B cell (primary cell): ENCODE data around the gene RNF220. TPM values are rescaled to one million over a fixed set of nuclear protein-coding genes. Genes with fewer than 3 reads are reported as not detected.
A peak's percentile ranks its signal among the peaks of the same experiment; 100 is the strongest.

Source experiments
- ATAC-seq: fragments of 200-7000 bp; cut with Tn5 transposase; one replicate; pipeline ENCODE4 v1.10.0; 2021; ENCODE audit warnings: low read depth, mild to moderate bottlenecking, moderate number of reproducible peaks, moderate library complexity
- CTCF ChIA-PET: fragments of 350-600 bp; sonication (Branson Sonifier 250); formaldehyde crosslinking; loops from one replicate; lab custom pipeline; 2021; ENCODE audit warnings: antibody characterized with exemption, inconsistent platforms; lab: Charles Lee
- POLR2A ChIA-PET: fragments of 350-600 bp; sonication (Branson Sonifier 250); formaldehyde crosslinking; loops from one replicate; lab custom pipeline; 2021; ENCODE audit warnings: antibody characterized with exemption; lab: Charles Lee
- DNase-seq: peaks from one replicate; pipeline ENCODE4 v3.0.0; 2013
- H2AFZ ChIP-seq: 2 replicates; pipeline ENCODE4 v1.6.1; 2012; ENCODE audit warnings: mild to moderate bottlenecking, low read depth, low read length; ENCODE audit not compliant: insufficient read depth, poor library complexity, severe bottlenecking
- H3K27ac ChIP-seq, 2 donors: 1 replicate in 1 of 2; 2 replicates in 1 of 2; pipeline ENCODE4 v1.5.1; 2012 to 2013; ENCODE audit warnings: low read length in 2 of 2, mild to moderate bottlenecking in 2 of 2, moderate library complexity in 1 of 2
- H3K27me3 ChIP-seq, 4 experiments: fragments of 200-600 bp in 1 of 4; sonication (generic) in 1 of 4; replicated peaks in 1 of 4; 1 replicate in 2 of 4; 2 replicates in 2 of 4; pipeline versions ENCODE4 v1.6.1 to v1.7.0; 2013 to 2016; ENCODE audit warnings: low read length in 3 of 4, mild to moderate bottlenecking in 2 of 4, mixed read lengths in 1 of 4, moderate library complexity in 1 of 4; ENCODE audit not compliant: insufficient read depth in 4 of 4, control insufficient read depth in 3 of 4; ENCODE audit errors: control extremely low read depth in 1 of 4
- H3K36me3 ChIP-seq, 2 experiments: replicated peaks in 1 of 2; 1 replicate in 1 of 2; 2 replicates in 1 of 2; pipeline versions ENCODE4 v1.6.1 to v1.7.1; 2013; ENCODE audit warnings: low read length in 1 of 2; ENCODE audit not compliant: insufficient read depth in 2 of 2, control insufficient read depth in 1 of 2; ENCODE audit errors: control extremely low read depth in 1 of 2, extremely low read depth in 1 of 2
- H3K4me1 ChIP-seq, 2 donors: fragments of 200-600 bp in 1 of 2; sonication (generic) in 1 of 2; 1 replicate in 1 of 2; 2 replicates in 1 of 2; pipeline versions ENCODE4 v1.5.1 to v1.6.1; 2013 to 2017; ENCODE audit warnings: low read length in 2 of 2; ENCODE audit not compliant: control insufficient read depth in 2 of 2, insufficient read depth in 2 of 2
- H3K4me2 ChIP-seq: replicated peaks from 2 replicates; pipeline ENCODE3; 2012; ENCODE audit warnings: mild to moderate bottlenecking, low read depth, low read length; ENCODE audit not compliant: poor library complexity, severe bottlenecking
- H3K4me3 ChIP-seq, 5 experiments: fragments of 200-600 bp in 1 of 5; sonication (generic) in 1 of 5; 1 replicate in 3 of 5; 2 replicates in 2 of 5; pipeline versions ENCODE4 v1.5.1 to v1.7.0; 2011 to 2016; ENCODE audit warnings: low read length in 4 of 5, mild to moderate bottlenecking in 4 of 5, low read depth in 2 of 5, control low read depth in 1 of 5, moderate library complexity in 1 of 5; ENCODE audit not compliant: insufficient read depth in 1 of 5; ENCODE audit errors: control extremely low read depth in 1 of 5, extremely low read depth in 1 of 5
- H3K79me2 ChIP-seq: fragments of 200-600 bp; sonication (generic); one replicate; pipeline ENCODE4 v1.6.0; 2016; ENCODE audit warnings: low read length; ENCODE audit not compliant: control insufficient read depth, insufficient read depth
- H3K9ac ChIP-seq: fragments of 200-600 bp; sonication (generic); 2 replicates; pipeline ENCODE4 v1.6.1; 2017; ENCODE audit warnings: mild to moderate bottlenecking, low read length, moderate library complexity
- H3K9me3 ChIP-seq, 3 donors: one replicate each; pipeline versions ENCODE4 v1.6.1 to v1.7.1; 2013; ENCODE audit warnings: low read length in 2 of 3; ENCODE audit not compliant: control insufficient read depth in 2 of 3, insufficient read depth in 1 of 3; ENCODE audit errors: control extremely low read depth in 1 of 3
- H4K20me1 ChIP-seq: 2 replicates; pipeline ENCODE4 v1.6.0; 2012; ENCODE audit warnings: mild to moderate bottlenecking, low read length; ENCODE audit not compliant: insufficient read depth, control insufficient read depth, poor library complexity, severe bottlenecking
- H3K27ac Mint-ChIP-seq: one replicate; pipeline ENCODE4 v1.8.0; 2021; ENCODE audit warnings: mixed read lengths
- H3K27me3 Mint-ChIP-seq: one replicate; pipeline ENCODE4 v1.8.0; 2021; ENCODE audit warnings: mixed read lengths
- H3K4me1 Mint-ChIP-seq: one replicate; pipeline ENCODE4 v1.8.0; 2021; ENCODE audit warnings: mixed read lengths
- H3K4me3 Mint-ChIP-seq: one replicate; pipeline ENCODE4 v1.8.0; 2021; ENCODE audit warnings: mixed read lengths
- H3K9me3 Mint-ChIP-seq: one replicate; pipeline ENCODE4 v1.8.0; 2022; ENCODE audit warnings: mixed read lengths; ENCODE audit not compliant: insufficient read depth
- CTCF ChIP-seq: fragments of 200-600 bp; IDR thresholded peaks from one replicate; pipeline ENCODE4 v1.8.0; 2022; ENCODE audit warnings: antibody characterized with exemption, mild to moderate bottlenecking
- EZH2 ChIP-seq: IDR thresholded peaks from 2 replicates; pipeline ENCODE4 v1.6.1; 2012; ENCODE audit warnings: borderline replicate concordance, low read depth, mild to moderate bottlenecking, moderate library complexity, low read length; ENCODE audit not compliant: insufficient read depth, poor library complexity, severe bottlenecking
- WGBS: methylation state at CpG from one replicate; pipeline ENCODE4 v1.1.5; 2013; ENCODE audit warnings: missing lambda C conversion rate; ENCODE audit not compliant: insufficient coverage; 5-methylcytosine and 5-hydroxymethylcytosine counted together
- intact Hi-C: fragments of 100-400 bp; cut with micrococcal nuclease; formaldehyde crosslinking; loops from one replicate; pipeline ENCODE4 v1.10.0; 2022
- polyA plus RNA-seq: library from polyadenylated mRNA; depleted of rRNA; stranded (reverse); fragments of >200 nt; gene quantifications from 2 replicates; pipeline ENCODE4 v1.2.3, GENCODE V29; 2012
- total RNA-seq, 2 donors: library from RNA; stranded (reverse); fragments of 120-200 nt in 1 of 2; gene quantifications; 1 replicate in 1 of 2; 2 replicates in 1 of 2; pipeline versions ENCODE4 v1.2.3 to v1.2.4, GENCODE V29; 2013 to 2022

RNF220 gene
- total and polyA plus RNA-seq, 2 donors (not counting 1 experiment from before 2014, with no cell fraction given): 115 to 141 TPM

GRCh38 chr1:44405798-44406736, 1.0 kb downstream of the RNF220 start:
- peaks cover 47 to 60% of the 10 kb centered on the region in 2 donors for H3K4me1 ChIP-seq
- CTCF ChIA-PET: no interaction called here
- peaks cover 44% of the 10 kb centered on the region for H3K4me1 Mint-ChIP-seq
- H3K4me3 ChIP-seq: peak overlapping the region; percentile 42 to 77 (median 62)
- H3K79me2 ChIP-seq: no peaks in the 10 kb centered on the region
- no peaks in the 10 kb centered on the region for H3K9me3 Mint-ChIP-seq
- POLR2A ChIA-PET: no interaction called here
- peak overlapping the region; percentile 68 for H3K27ac Mint-ChIP-seq
- peaks cover 0 to 11% (median 0%) of the 10 kb centered on the region in 3 donors for H3K9me3 ChIP-seq
- peak overlapping the region; percentile 99 for H3K4me2 ChIP-seq
- H3K27me3 Mint-ChIP-seq: peaks cover 44% of the 10 kb centered on the region
- H3K27me3 ChIP-seq: peaks cover 0 to 71% (median 57%) of the 10 kb centered on the region in 4 experiments
- intact Hi-C loops: loop anchor here (1.0 kb wide), 1 partner anchor 11 kb away; no protein-coding TSS in a partner anchor
- 2% methylated on average over 40 of the region's 66 CpGs for WGBS
- DNase-seq (peak; percentile 65), ATAC-seq (peak; percentile 22)
- peak overlapping the region; percentile 77 for H2AFZ ChIP-seq
- H3K4me3 Mint-ChIP-seq: peak overlapping the region; percentile 96
- H3K9ac ChIP-seq: peak overlapping the region; percentile 78
- H3K36me3 ChIP-seq: no peaks in the 10 kb centered on the region
- no peak overlapping the region for H3K27ac ChIP-seq
- H4K20me1 ChIP-seq: no peaks in the 10 kb centered on the region
- peak; percentile 79 for TF ChIP-seq EZH2
- TF ChIP-seq CTCF: no peak
